Activated CD4-positive, alpha-beta T cell treated with anti-CD3 and anti-CD28 coated beads for 1 hour (primary cell): Measurements from ENCODE around the gene ZNF23.
"Not testable (repeated sequence)": the region's sequence is repeated elsewhere in the genome, so short reads cannot be mapped to it uniquely, and the experiment has no call there.

Experiments used
- DNase-seq: peaks from one replicate; pipeline ENCODE4 v3.0.0-alpha.2; 2020

ZNF23 gene

DNA sequence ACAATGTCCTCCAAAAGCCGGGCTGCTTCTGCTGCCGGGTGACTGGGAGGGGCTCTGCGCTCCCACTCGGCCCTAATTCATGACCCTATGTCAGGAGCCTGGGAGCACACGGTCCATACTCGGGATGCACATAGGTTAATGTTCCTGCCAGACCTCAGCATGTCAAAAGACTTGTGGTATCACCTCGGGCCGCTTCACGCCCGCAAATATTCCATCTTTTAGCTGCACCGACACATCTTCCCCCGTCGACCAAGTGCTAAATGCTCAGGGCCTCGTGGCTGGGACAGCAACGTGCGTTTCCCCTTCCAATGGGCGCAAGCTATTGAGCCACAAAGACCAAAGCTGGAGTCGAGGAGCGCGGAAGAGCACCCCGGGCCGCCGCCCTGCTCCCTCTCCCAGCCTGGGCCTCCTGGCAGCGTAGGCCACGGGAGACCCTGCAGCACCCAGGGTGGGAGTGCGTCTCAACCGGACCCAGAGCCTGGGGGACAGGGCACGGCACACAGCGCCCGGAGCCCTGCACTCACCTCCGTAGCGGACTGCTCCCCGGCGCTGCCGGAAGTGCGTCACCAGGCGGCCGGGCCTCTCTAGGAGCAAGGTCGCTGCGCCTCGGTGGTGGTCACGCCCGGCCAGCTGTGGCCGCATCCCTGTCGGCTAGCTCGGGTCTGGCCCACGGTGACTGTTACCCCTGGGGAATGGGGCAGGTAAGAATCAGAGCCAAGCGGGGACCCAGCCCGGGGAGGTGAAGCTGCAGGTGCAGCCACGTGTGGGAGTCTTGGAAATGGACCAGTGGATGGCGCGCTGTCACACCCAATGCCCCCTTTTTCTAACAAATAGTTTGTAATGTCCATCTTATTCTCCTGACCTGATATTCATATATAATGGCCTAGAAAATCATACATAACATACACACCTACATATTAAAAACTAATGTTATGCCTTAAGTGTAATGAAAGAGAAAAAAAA is at the start of gene ZNF23:
Gene ZNF23, minus strand, starts transcription at position 562 of the 963 bp plus-strand sequence. CDS start 5,451 bp downstream, outside the sequence.
- peak; percentile 70 for DNase-seq

GRCh38 chr16:71507061-71507460 is 45.0 kb upstream of the ZNF23 start:
- DNase-seq, result no peak

- DNase-seq, result no peak
Observed at GRCh38 chr16:71504901-71505300, 42.9 kb upstream of the ZNF23 start.

- not testable (repeated sequence) for DNase-seq
Observed at GRCh38 chr16:71504051-71504450, 42.0 kb upstream of the ZNF23 start.

DNA sequence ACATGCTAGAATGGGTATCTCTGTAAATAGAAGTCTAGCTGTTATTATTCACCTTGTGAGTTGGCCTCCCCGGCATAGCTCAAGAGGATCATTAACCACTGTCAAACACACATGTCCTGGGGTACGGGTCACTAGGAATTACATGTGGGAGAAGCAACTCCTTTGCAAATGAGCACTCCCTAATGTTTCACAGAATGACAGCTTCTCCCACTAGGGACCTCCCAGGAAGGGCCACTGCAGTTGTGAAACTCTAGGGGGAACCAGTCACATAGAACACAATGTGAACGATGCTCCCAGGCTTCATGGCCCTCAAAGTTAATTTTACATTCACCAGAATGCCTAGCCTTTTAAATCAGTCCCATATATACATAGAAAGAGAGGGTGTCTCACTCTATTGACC is 39.5 kb upstream of the ZNF23 start:
- no peak for DNase-seq

DNA sequence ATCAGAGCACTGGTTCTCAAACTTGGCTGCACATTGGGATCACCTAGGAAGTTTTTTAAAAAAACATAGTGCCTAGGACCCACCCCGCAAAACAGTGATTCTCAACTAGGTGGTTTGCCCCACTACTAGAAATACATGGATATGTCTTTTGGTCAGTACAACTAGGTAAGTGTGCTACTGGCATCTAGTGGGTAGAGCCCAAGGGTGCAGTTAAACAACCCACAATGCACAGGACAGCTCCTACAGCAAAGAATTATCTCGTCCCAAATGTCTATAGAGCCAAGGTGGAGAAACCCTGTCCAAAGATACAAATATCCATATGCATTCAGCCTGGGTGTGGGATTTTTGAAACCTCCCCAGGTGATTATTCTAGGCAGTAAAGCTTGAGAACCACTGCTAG is 38.9 kb upstream of the ZNF23 start:
- no peak for DNase-seq

- peak; percentile 12 for DNase-seq
Observed at GRCh38 chr16:71499775-71500364, 37.8 kb upstream of the ZNF23 start.

DNA sequence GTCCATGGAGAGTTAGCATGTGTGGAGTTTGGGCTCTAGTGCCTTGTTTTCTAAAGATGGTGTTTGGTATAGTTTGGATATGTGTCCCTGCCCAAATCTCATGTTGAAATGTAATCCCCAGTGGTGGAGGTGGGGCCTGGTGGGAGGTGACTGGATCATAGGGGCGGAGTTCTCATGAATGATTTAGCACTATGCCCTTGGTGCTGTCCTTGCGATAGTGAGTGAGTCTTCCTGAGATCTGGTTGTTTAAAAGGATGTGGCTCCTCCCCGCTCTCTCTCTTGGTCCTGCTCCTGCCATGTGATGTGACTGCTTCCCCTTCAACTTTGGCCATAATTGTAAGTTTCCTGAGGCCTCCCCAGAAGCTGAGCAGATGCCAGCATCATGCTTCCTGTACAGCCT is 36.0 kb upstream of the ZNF23 start:
- no peak for DNase-seq

GRCh38 chr16:71493213-71493612 is 31.2 kb upstream of the ZNF23 start:
- DNase-seq, result no peak

GRCh38 chr16:71492786-71493185 is 30.7 kb upstream of the ZNF23 start:
- DNase-seq, result no peak

GRCh38 chr16:71491054-71491453 is 29.0 kb upstream of the ZNF23 start:
- DNase-seq, result no peak

- DNase-seq, result no peak
Observed at GRCh38 chr16:71490361-71490760, 28.3 kb upstream of the ZNF23 start.

GRCh38 chr16:71489122-71489521 is 27.1 kb upstream of the ZNF23 start, which contains the start of gene ZNF19:
ZNF19 (minus strand) TSS chr16:71489324; CDS start chr16:71482114, 7,210 bp downstream.
- DNase-seq, result no peak

DNA sequence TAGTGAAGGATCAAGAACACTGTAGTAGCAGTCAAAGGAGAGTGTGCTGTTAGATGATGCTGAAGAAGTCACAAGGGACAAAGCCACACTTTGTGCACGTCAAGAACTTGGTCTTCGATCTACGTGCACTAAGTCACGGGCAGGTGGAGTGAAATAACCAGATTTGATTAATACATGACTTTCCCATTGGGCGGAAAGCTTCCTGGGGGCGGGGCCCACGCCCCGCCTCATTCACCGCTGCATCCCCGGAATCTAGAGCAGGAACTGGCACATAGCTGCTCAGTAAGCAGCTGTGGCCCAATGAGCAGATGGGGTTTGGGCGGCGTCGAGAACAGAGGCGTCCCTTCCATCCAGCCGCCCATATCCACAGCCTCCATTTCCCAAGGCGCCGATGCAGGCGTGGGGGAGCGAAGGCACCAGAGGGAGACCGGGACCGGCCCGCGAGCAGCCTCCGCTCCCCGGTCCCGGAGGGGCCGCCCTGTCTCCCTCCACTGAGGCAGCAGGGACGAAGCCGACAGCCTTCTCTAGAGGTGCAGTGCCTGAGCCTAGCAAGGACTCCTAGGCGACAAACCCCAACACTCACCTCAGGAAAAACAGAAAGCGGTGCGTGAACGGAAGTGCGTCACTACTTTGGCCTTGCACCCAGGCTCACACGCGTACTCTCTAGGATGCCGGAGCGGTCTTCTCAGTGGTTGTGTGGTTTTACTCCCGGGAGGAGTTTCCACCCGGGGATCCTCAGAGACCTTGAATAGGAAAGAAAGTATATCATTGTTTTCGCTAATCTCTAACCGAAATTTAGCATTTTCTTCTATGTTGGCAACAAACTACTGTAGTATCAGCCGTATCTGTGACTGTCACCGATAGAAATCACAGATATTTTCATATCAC is 22.2 kb upstream of the ZNF23 start:
- peak; percentile 68 for DNase-seq

GRCh38 chr16:71482569-71482968 is 20.5 kb upstream of the ZNF23 start:
- DNase-seq, result no peak

DNA sequence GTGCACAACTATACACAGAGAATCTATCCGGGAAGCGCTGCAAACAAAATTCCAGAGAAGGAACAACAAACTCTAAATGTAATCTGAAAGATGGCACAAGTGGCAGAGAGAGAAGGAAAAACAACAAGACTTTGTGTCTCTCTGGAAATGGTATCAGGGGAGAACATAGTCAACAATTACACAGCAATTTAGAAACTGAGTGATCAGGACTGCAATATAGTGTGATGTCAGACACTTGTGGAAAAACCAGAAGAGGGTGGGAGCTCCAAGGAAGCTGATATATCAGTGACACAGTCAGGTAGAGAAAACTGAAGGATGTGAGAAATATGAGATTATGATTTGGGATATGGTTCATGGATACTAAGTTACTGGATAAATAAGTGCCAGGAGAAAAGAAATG is 18.9 kb upstream of the ZNF23 start:
- no peak for DNase-seq

DNA sequence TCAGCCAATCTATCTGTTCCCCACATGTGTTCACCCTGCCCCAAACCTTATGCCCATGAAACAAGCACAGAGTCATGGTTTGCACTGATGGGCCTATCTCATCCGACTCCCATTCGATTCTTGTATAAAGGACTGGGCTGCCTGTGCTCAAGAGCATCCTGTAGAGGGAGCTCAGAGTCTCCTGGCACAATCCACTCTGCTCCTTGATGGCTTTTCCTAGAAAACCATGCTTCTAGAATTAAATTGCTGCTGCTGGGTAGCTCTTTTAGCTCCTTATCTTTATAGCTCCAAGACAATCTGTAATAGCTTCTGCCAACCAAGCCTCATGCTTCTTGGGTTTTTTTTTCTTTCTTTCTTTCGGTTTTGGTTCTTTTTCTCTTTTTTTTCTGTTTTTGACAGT is 17.4 kb upstream of the ZNF23 start:
- no peak for DNase-seq

- DNase-seq, result no peak
Observed at GRCh38 chr16:71476457-71477124, 14.5 kb upstream of the ZNF23 start.

DNA sequence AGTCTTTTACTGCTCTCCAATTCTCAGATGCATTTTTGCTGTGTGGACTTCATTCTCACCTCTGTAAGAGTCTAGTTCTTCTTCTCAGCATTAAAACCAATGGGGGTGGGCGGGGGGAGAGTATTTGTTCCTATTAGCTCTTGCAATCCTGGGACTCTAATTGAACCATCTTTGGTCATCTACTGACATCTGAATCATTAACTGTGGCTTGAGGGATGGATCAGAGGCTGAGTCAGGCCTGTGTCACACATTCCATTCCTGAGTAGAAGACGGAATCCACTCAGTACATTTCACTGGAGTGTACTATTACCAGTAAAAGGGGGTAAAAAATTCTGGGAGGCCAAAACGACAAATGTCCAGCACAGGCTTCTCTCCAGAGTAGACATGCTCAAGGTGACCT is 12.8 kb upstream of the ZNF23 start:
- no peak for DNase-seq

GRCh38 chr16:71473891-71474290 is 11.8 kb upstream of the ZNF23 start:
- no peak for DNase-seq

- DNase-seq, result no peak
Observed at GRCh38 chr16:71472931-71473330, 10.9 kb upstream of the ZNF23 start.

GRCh38 chr16:71472051-71472450 is 10.0 kb upstream of the ZNF23 start:
- no peak for DNase-seq

DNA sequence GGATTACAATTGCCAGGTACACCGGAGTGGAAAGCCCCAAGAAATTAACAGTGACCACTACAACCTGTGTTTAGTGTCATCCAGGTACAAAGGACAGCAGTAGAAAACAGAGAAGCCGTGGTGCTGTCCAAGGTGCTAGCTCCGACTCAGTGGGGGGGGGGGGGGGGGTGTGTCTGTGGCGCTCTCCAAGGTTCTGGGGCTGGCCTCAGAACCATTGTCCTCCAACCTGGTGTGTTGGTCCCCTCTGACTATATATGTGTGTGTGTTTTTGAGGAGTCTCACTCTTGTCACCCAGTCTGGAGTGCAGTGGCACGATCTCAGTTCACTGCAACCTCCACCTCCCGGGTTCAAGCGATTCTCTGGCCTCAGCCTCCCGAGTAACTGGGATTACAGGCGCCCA is 5.8 kb upstream of the ZNF23 start:
- no peak for DNase-seq
